Neural progenitor cell (in vitro differentiated cells): ENCODE data around the gene ELAVL3.

Source experiments
- CTCF ChIP-seq: fragments of 200-600 bp; sonication (generic); IDR thresholded peaks from 2 replicates; pipeline ENCODE4 v1.5.1; 2017; ENCODE audit warnings: antibody characterized with exemption, mild to moderate bottlenecking
- EZH2 ChIP-seq: fragments of 200-600 bp; sonication (generic); IDR thresholded peaks from 2 replicates; pipeline ENCODE4 v1.6.1; 2017; ENCODE audit warnings: antibody characterized with exemption, mild to moderate bottlenecking, moderate library complexity
- EZH2phosphoT487 ChIP-seq: fragments of 200-600 bp; sonication (generic); IDR thresholded peaks from 2 replicates; pipeline ENCODE4 v1.6.1; 2017; ENCODE audit warnings: antibody characterized with exemption

DNA sequence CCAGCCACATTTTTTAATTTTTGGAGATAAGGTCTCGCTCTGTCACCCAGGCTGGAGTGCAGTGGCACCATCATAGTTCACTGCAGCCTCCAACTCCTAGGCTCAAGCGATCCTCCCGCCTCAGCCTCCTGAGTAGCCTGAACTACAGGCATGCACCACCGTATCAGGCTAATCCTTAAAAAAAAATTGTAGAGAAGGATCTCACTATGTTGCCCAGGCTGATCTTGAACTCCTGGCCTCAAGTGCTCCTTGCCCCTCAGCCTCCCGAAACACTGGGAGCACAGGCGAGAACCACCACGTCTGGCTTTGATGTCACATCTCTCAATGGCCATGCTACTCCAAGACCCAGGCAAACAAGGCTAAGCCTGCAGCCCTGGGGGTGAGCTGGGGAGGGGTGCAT is 24.2 kb downstream of the ELAVL3 start:
- TF ChIP-seq CTCF (no peak), EZH2 (no peak), EZH2phosphoT487 (no peak)
